Measurements from ENCODE around the gene ZBTB32.

GRCh38 chr19:35756377-35757230 lies 52.2 kb downstream of the ZBTB32 start, which contains the start of gene HSPB6:
- TF ChIP-seq POLR2A (IDR thresholded peaks at IDR 0.05) (peak in 2 of 4 donors; percentile 39 to 60), CTCF (IDR thresholded peaks at IDR 0.05) (no peak)

Measured in upper lobe of left lung (tissue), 4 donors.